ENCODE results near the gene SERF2. TPM values are rescaled to one million over a fixed set of nuclear protein-coding genes. Genes with fewer than 3 reads are reported as not detected.

Gene SERF2
- total and polyA plus RNA-seq, 3 donors from 2014 or later: 745 to 834 (median 823) TPM

DNA sequence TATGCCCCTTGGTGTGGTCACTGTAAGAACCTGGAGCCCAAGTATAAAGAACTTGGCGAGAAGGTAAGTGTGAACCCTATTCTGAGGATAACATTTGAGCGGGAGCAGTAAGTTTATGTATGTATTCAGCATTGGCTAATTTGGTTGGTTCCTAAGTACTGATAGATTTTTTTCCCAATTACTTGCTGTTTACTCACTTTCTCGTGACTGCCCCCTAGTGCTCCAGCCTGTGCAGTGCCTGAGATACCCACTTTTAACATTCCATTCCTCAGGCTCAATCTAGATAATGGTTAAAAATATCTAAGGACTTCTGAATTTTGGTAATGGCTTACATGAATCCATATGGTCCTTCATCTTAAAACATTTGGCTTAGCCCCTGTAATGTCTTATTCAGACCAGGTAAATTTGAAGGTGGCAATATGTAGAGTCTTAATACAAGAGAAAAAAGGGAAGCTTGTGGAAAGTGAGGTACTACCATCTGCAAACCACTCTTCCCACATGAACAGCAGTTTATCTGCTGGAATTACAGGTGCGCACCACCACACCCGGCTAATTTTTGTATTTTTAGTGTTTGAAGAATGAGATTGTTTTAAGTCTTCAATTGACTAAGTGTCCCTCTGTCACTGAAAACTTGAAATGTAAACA is 22.4 kb upstream of the SERF2 start:
- intact Hi-C loops (cut with DNase I; ENCODE audit: low total_unique reads): no loop called here
- Histone ChIP-seq H3K27me3 (no peaks in the 10 kb centered on the region), H3K4me3 (no peak overlapping the region), H3K4me1 (no peaks in the 10 kb centered on the region), H3K9me3 (no peaks in the 10 kb centered on the region), H3K36me3 (ENCODE audit: low read depth, missing control alignments) (no peaks in the 10 kb centered on the region), H3K27ac (no peak overlapping the region)
- peak; percentile 83 for DNase-seq
- TF ChIP-seq, protein P1, sequence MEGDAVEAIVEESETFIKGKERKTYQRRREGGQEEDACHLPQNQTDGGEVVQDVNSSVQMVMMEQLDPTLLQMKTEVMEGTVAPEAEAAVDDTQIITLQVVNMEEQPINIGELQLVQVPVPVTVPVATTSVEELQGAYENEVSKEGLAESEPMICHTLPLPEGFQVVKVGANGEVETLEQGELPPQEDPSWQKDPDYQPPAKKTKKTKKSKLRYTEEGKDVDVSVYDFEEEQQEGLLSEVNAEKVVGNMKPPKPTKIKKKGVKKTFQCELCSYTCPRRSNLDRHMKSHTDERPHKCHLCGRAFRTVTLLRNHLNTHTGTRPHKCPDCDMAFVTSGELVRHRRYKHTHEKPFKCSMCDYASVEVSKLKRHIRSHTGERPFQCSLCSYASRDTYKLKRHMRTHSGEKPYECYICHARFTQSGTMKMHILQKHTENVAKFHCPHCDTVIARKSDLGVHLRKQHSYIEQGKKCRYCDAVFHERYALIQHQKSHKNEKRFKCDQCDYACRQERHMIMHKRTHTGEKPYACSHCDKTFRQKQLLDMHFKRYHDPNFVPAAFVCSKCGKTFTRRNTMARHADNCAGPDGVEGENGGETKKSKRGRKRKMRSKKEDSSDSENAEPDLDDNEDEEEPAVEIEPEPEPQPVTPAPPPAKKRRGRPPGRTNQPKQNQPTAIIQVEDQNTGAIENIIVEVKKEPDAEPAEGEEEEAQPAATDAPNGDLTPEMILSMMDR (IDR thresholded peaks at IDR 0.05): peak; percentile 59 to 78 (median 73)
- TF ChIP-seq POLR2A (IDR thresholded peaks at IDR 0.05): no peak
- 72 to 78% methylated on average over 5 of the region's 5 CpGs for WGBS, 2 donors

DNA sequence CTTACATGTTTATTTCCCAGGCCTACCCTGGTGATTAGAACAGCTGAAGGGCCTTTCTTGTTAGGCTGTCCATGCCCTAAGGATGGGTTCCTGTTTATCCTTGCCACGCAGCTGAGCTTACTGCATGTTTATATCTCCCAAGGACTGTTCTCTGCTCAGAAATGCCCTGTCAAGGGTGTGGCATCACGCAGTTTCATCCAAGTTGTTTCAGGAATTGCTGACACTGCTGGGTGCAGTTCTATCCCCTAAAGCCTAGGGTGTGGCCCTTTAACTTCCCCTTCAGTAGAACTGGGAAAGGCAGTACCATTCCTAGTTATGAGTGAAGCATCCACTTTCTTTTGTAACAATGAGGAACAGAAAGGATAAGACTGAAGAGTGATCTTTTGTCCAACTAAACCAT is 20.3 kb upstream of the SERF2 start:
- intact Hi-C loops (cut with DNase I; ENCODE audit: low total_unique reads): no loop called here
- Histone ChIP-seq H3K4me1 (peaks cover 12% of the 10 kb centered on the region), H3K4me3 (no peak overlapping the region), H3K9me3 (no peaks in the 10 kb centered on the region), H3K27ac (peak overlapping the region in 1 of 2 donors; percentile 2), H3K27me3 (no peaks in the 10 kb centered on the region), H3K36me3 (ENCODE audit: low read depth, missing control alignments) (no peaks in the 10 kb centered on the region)
- 65 to 84% methylated on average over 2 of the region's 2 CpGs for WGBS, 2 donors
- DNase-seq: no peak
- no peak for TF ChIP-seq POLR2A (IDR thresholded peaks at IDR 0.05)
- TF ChIP-seq, protein P1 (IDR thresholded peaks at IDR 0.05): no peak

DNA sequence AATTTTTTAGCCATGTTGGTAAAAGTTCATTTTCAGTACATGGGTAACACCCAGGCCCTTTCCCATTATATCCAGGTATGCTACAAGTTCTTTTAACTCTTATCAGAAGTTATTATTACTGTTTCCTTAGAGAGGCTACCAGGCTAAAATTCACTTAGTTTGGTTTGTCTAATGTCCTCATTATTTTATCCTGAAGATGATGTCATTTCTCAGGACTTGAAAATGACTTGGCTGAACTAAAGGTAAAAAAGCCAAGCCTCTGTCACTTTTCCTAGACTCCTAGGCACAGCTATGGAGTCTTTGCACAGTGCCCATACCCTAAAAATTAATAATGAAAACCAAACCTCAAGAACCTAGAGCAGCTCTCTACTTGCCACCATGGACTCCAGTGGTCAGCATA is 19.5 kb upstream of the SERF2 start:
- TF ChIP-seq POLR2A (IDR thresholded peaks at IDR 0.05): no peak
- TF ChIP-seq, protein P1 (IDR thresholded peaks at IDR 0.05): no peak
- no peaks in the 10 kb centered on the region for H3K36me3 ChIP-seq (ENCODE audit: low read depth, missing control alignments)
- H3K4me3 ChIP-seq: no peak overlapping the region
- intact Hi-C loops (cut with DNase I; ENCODE audit: low total_unique reads): no loop called here
- H3K9me3 ChIP-seq: no peaks in the 10 kb centered on the region
- H3K4me1 ChIP-seq: peaks cover 14% of the 10 kb centered on the region
- DNase-seq: no peak
- no peaks in the 10 kb centered on the region for H3K27me3 ChIP-seq
- H3K27ac ChIP-seq: no peak overlapping the region

DNA sequence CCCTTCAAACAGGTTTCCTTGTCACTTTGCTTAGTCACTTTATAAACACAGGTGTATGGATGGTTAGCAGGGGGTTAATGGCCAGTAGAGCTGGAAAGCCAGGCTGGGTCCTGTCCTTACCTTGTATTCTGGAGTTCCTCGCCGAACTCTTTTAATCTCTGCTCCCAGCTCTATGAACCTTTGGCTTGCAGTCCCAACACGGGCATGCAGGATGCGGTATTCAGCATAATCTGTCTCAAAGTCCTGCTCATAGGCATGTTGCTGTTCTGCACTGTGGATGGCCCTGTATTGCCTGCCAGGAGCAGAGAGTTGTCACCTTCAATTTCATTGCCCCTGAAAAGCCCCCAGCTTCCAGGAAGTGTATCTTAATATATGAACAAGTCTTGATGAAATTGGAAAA is 18.1 kb upstream of the SERF2 start:
- peaks cover 17% of the 10 kb centered on the region for H3K4me1 ChIP-seq
- no peak for DNase-seq
- H3K4me3 ChIP-seq: no peak overlapping the region
- no peaks in the 10 kb centered on the region for H3K9me3 ChIP-seq
- WGBS, 2 donors: 70 to 73% methylated on average over 4 of the region's 4 CpGs
- intact Hi-C loops (cut with DNase I; ENCODE audit: low total_unique reads): no loop called here
- H3K27ac ChIP-seq: no peak overlapping the region
- H3K27me3 ChIP-seq: no peaks in the 10 kb centered on the region
- H3K36me3 ChIP-seq (ENCODE audit: low read depth, missing control alignments): no peaks in the 10 kb centered on the region
- no peak for TF ChIP-seq POLR2A (IDR thresholded peaks at IDR 0.05)
- TF ChIP-seq, protein P1 (IDR thresholded peaks at IDR 0.05): no peak

DNA sequence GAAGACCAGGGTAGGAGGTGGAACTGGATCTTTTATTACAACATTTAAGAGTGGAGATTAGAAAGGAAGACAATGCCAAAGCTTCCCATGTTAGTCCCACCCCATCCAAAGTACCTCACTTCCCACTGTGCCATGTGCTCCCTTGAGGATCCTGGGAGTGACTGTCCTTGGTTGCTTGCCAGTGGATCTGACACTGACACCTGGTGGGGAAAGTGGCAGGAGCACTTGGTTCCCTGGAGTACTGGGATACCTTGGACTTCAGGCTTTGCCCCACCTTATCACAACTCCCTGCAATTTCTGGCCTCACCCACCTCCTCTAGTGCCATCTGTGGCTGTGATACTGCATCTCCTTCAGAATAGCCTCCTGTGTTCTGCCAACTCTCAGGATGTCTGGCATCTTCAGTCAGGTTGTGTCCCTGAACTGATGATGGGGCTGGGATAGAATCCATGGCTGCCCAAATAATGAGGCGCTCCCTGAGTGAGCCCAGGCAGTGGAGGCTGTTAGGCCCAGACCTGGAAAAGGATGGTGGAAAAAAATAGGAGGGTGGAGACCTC is 16.6 kb upstream of the SERF2 start:
- 63 to 89% methylated on average over 1 of the region's 1 CpG for WGBS, 2 donors
- no peaks in the 10 kb centered on the region for H3K36me3 ChIP-seq (ENCODE audit: low read depth, missing control alignments)
- peak overlapping the region in 1 of 2 donors; percentile 93 for H3K27ac ChIP-seq
- intact Hi-C loops (cut with DNase I; ENCODE audit: low total_unique reads): no loop called here
- H3K4me3 ChIP-seq: peak overlapping the region in 1 of 2 donors; percentile 78
- peak; percentile 59 for DNase-seq
- TF ChIP-seq, protein P1 (IDR thresholded peaks at IDR 0.05): peak in 1 of 3 experiments; percentile 10
- TF ChIP-seq POLR2A (IDR thresholded peaks at IDR 0.05): no peak
- no peaks in the 10 kb centered on the region for H3K27me3 ChIP-seq
- H3K4me1 ChIP-seq: peaks cover 17% of the 10 kb centered on the region
- H3K9me3 ChIP-seq: no peaks in the 10 kb centered on the region

Data from testis (tissue), 3 donors.